Heart left ventricle (tissue), 16 donors: Measurements from ENCODE around the gene PIK3AP1. TPM values are rescaled to one million over a fixed set of nuclear protein-coding genes. Genes with fewer than 3 reads are reported as not detected.

Source experiments
- ATAC-seq, 4 donors: fragments of 200-7000 bp; cut with Tn5 transposase; one replicate each; pipeline ENCODE4 v1.9.1; 2020 to 2022; ENCODE audit warnings: moderate library complexity in 4 of 4, mild to moderate bottlenecking in 3 of 4, moderate number of reproducible peaks in 1 of 4
- DNase-seq, 5 donors: peaks; one replicate each; pipeline ENCODE4 v3.0.0-alpha.2; 2020
- H3K27ac ChIP-seq, 12 donors: fragments of 200-600 bp; sonication (generic) in 4 of 12; one replicate each; pipeline versions ENCODE4 v1.5.0 to v1.8.0; 2016 to 2022; ENCODE audit warnings: mild to moderate bottlenecking in 2 of 12
- H3K27me3 ChIP-seq, 9 donors: fragments of 200-600 bp; sonication (generic) in 2 of 9; one replicate each; pipeline versions ENCODE4 v1.5.1 to v1.8.0; 2016 to 2022; ENCODE audit warnings: mild to moderate bottlenecking in 3 of 9
- H3K36me3 ChIP-seq, 9 donors: fragments of 200-600 bp; sonication (generic) in 2 of 9; one replicate each; pipeline versions ENCODE4 v1.5.0 to v1.8.0; 2018 to 2022; ENCODE audit warnings: mild to moderate bottlenecking in 2 of 9
- H3K4me1 ChIP-seq, 12 donors: fragments of 200-600 bp; sonication (generic) in 4 of 12; one replicate each; pipeline versions ENCODE4 v1.5.0 to v1.8.0; 2016 to 2022; ENCODE audit warnings: mild to moderate bottlenecking in 3 of 12
- H3K4me3 ChIP-seq, 12 donors: fragments of 200-600 bp; sonication (generic) in 4 of 12; one replicate each; pipeline versions ENCODE4 v1.5.0 to v1.8.0; 2017 to 2022; ENCODE audit warnings: mild to moderate bottlenecking in 9 of 12, moderate library complexity in 4 of 12
- H3K9me3 ChIP-seq, 12 donors: fragments of 200-600 bp; sonication (generic) in 4 of 12; one replicate each; pipeline versions ENCODE4 v1.5.0 to v1.8.0; 2016 to 2022; ENCODE audit warnings: mild to moderate bottlenecking in 1 of 12
- POLR2A ChIP-seq, 2 donors: fragments of 450-650 bp; IDR thresholded peaks; one replicate each; pipeline ENCODE4 v1.6.1; 2017; ENCODE audit warnings: antibody characterized with exemption in 2 of 2, mild to moderate bottlenecking in 2 of 2, moderate library complexity in 2 of 2
- whole genome bisulfite sequencing, 4 donors: extraction: QIAGEN DNeasy Blood & Tissue Kit in 2 of 4; methylation state at CpG; one replicate each; pipeline versions ENCODE4 v1.1.5 to v1.1.7; 2013 to 2018; 5-methylcytosine and 5-hydroxymethylcytosine counted together
- intact Hi-C, 10 donors: fragments of 100-400 bp; cut with DNase I; formaldehyde crosslinking; loops; one replicate each; pipeline versions ENCODE4 v1.11.1 to v1.14.2; 2022
- polyA plus RNA-seq, 2 donors: library from polyadenylated mRNA; stranded (reverse); fragments of 200-250 nt; gene quantifications; one replicate each; pipeline ENCODE4 v1.2.3, GENCODE V29; 2013
- total RNA-seq, 9 donors: library from RNA; depleted of rRNA in 2 of 9; stranded (reverse); fragments of >200 nt in 2 of 9; fragmentation: NEBNext Ultra II Directional in 3 of 9; extraction: Animal tissue kit (Norgen Biotek cat#: 25700) in 3 of 9; gene quantifications; one replicate each; pipeline versions ENCODE4 v1.1.0 to v1.2.4, GENCODE V29; 2016 to 2023
- TF ChIP-seq, protein P1 (sequence below), 12 donors: fragments of 200-600 bp; sonication (generic) in 4 of 12; IDR thresholded peaks; one replicate each; pipeline versions ENCODE4 v1.5.0 to v1.8.0; 2018 to 2022; ENCODE audit warnings: antibody characterized with exemption in 12 of 12, mild to moderate bottlenecking in 5 of 12
- donor health status: ischemic (EF 13 %, LVEDD 7.1; RV severe dilation, severe dysfunction).
- donor health status: healthy with polysubstance abuse.
- donor health status: DM: no; HTN: yes; CAD: no.
- donor health status: DM: no; HTN: no; CAD: no.
- donor health status: ischemic (EF 25% LVEDD 6.9; RV normal size, moderate dysfunction).
- donor health status: ischemic (EF 25% LVEDD 5.7; RV mildly dilated, moderate dysfunction).
- donor health status: healthy.
- donor health status: DM: yes; HTN: yes; CAD: no.
- donor health status: ischemic (EF 35%, LVEDD 5.7; RV mildly dilated, moderate dysfunction).
- donor health status: nonischemic (EF 11% LVEDD 7.7; RV severe dilation, severe dysfunction).
- donor health status: DM: yes; HTN: yes; CAD: no.
- donor health status: PGD.
- donor health status: ischemic (EF 29% LVEDD 5.4; RV normal size, mild dysfunction).
- donor health status: nonischemic (EF 23%, LVEDD 6.1; RV moderate dilation, normal function).

Gene PIK3AP1
- total and polyA plus RNA-seq, 11 donors, result 1.3 to 37.9 (median 4.4) TPM

DNA sequence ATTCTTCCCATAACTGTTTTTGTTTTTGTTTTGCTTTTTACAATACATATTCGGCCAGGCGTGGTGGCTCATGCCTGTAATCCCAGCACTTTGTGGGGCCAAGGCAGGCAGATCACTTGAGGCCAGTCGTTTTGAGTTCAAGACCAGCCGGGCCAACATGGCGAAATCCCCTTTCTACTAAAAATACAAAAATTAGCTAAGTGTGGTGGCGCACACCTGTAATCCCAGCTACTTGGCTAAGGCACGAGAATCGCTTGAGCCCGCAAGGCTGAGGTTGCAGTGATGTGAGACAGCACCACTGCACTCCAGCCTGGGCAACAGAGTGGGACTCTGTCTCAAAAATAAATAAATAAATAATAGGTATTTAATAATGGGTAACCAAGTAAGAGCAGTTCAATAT is 135.8 kb downstream of the PIK3AP1 start:
- Histone ChIP-seq H3K27ac (no peak overlapping the region), H3K4me3 (peak overlapping the region in 3 of 12 donors; percentile 4 to 97 (median 96)), H3K4me1 (peaks cover 11 to 79% (median 67%) of the 10 kb centered on the region in 12 donors), H3K27me3 (no peaks in the 10 kb centered on the region), H3K36me3 (no peaks in the 10 kb centered on the region), H3K9me3 (no peaks in the 10 kb centered on the region)
- intact Hi-C loops, result loop anchor here in 2 of 10 donors (10.0 kb wide), 2 partner anchors 250 to 450 kb away; partner anchors contain the start of genes LCOR (in 1 of the 2) and ZNF518A (in 1 of the 2)
- TF ChIP-seq, protein P1, sequence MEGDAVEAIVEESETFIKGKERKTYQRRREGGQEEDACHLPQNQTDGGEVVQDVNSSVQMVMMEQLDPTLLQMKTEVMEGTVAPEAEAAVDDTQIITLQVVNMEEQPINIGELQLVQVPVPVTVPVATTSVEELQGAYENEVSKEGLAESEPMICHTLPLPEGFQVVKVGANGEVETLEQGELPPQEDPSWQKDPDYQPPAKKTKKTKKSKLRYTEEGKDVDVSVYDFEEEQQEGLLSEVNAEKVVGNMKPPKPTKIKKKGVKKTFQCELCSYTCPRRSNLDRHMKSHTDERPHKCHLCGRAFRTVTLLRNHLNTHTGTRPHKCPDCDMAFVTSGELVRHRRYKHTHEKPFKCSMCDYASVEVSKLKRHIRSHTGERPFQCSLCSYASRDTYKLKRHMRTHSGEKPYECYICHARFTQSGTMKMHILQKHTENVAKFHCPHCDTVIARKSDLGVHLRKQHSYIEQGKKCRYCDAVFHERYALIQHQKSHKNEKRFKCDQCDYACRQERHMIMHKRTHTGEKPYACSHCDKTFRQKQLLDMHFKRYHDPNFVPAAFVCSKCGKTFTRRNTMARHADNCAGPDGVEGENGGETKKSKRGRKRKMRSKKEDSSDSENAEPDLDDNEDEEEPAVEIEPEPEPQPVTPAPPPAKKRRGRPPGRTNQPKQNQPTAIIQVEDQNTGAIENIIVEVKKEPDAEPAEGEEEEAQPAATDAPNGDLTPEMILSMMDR (IDR thresholded peaks at IDR 0.05), result no peak
- no peak for TF ChIP-seq POLR2A (IDR thresholded peaks at IDR 0.05)
- WGBS, 4 donors, result 83 to 92% (median 85%) methylated on average over 9 of the region's 9 CpGs
- ATAC-seq (no peak), DNase-seq (no peak)

DNA sequence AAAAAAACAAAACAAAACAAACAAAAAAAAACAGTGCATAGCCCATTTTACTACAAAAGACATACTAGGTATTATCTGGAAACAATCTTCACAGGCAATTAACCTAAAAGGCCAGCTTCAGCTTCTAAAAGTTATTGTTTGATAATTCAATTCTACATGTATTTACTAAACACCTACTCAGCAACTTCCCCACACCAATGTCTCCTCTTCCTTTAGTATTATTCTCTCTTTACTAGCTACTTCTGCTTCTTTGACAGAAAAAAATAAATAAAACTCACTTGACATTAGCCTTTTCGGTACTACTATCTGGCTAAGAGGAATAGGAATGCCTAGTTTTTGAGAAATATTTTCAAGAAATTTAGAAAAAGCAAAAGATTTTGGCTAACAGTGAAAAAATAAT is 136.3 kb downstream of the PIK3AP1 start:
- WGBS, 4 donors, result 76 to 89% (median 84%) methylated on average over 1 of the region's 1 CpG
- Histone ChIP-seq H3K4me3 (peak overlapping the region in 1 of 12 donors; percentile 4), H3K9me3 (no peaks in the 10 kb centered on the region), H3K27ac (no peak overlapping the region), H3K27me3 (no peaks in the 10 kb centered on the region), H3K36me3 (no peaks in the 10 kb centered on the region), H3K4me1 (peaks cover 11 to 84% (median 70%) of the 10 kb centered on the region in 12 donors)
- no peak for TF ChIP-seq POLR2A (IDR thresholded peaks at IDR 0.05)
- TF ChIP-seq, protein P1 (IDR thresholded peaks at IDR 0.05), result no peak
- intact Hi-C loops, result loop anchor here in 2 of 10 donors (10.0 kb wide), 2 partner anchors 251 to 449 kb away; partner anchors contain the start of genes LCOR (in 1 of the 2) and ZNF518A (in 1 of the 2)
- no peak for DNase-seq
- ATAC-seq, result no peak

DNA sequence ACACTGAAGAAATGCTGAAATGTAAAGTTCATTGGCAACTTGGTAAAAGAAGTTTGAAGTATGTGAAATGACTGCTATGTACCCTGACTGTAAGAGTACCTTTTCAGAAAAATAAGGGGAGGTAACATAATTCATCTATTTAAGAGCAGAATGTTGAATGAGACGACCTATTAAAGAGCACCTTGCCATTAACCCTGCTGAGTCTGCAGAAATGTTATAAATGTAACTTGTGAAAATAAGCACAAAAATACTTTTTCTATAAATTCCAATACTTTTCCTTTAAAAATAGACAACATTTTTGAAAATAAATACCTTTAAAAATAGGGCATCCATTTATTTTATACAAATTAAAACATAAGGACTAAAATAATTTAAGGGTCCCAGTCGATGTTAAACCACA is 141.2 kb downstream of the PIK3AP1 start:
- no peak overlapping the region for H3K4me3 ChIP-seq
- 64 to 71% (median 68%) methylated on average over 2 of the region's 2 CpGs for WGBS, 4 donors
- peaks cover 0 to 20% (median 18%) of the 10 kb centered on the region in 9 donors for H3K36me3 ChIP-seq
- DNase-seq, result no peak
- no peaks in the 10 kb centered on the region for H3K9me3 ChIP-seq
- no peak for ATAC-seq
- H3K4me1 ChIP-seq, result peaks cover 5 to 83% (median 60%) of the 10 kb centered on the region in 12 donors
- no peak overlapping the region for H3K27ac ChIP-seq
- H3K27me3 ChIP-seq, result no peaks in the 10 kb centered on the region
- TF ChIP-seq, protein P1 (IDR thresholded peaks at IDR 0.05), result no peak
- no peak for TF ChIP-seq POLR2A (IDR thresholded peaks at IDR 0.05)
- intact Hi-C loops, result no loop called here

DNA sequence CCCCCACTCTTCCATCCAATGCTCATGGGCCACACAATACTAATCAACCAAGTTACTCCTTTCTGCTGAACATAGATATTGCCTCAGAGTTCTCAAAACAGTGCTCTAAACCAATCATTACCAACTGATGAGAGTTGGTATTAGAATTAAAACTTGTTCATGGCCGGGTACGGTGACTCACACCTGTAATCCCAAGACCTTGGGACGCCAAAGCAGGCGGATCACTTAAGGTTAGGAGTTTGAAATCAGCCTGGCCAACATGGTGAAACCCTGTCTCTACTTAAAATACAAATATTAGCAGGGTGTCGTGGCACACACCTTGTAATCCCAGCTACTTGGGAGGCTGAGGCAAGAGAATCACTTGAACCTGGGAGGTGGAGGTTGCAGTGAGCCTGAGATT is 141.7 kb downstream of the PIK3AP1 start:
- Histone ChIP-seq H3K4me3 (no peak overlapping the region), H3K27me3 (no peaks in the 10 kb centered on the region), H3K27ac (no peak overlapping the region), H3K9me3 (no peaks in the 10 kb centered on the region), H3K36me3 (peaks cover 0 to 20% (median 18%) of the 10 kb centered on the region in 9 donors), H3K4me1 (peaks cover 5 to 78% (median 56%) of the 10 kb centered on the region in 12 donors)
- DNase-seq (no peak), ATAC-seq (no peak)
- intact Hi-C loops, result no loop called here
- TF ChIP-seq POLR2A (IDR thresholded peaks at IDR 0.05), result no peak
- TF ChIP-seq, protein P1 (IDR thresholded peaks at IDR 0.05), result no peak
- 88 to 95% (median 94%) methylated on average over 2 to 5 of the region's 5 CpGs for WGBS, 4 donors
